Subcutaneous preadipocyte (primary cell): Measurements from ENCODE around the gene MECP2. TPM values are rescaled to one million over a fixed set of nuclear protein-coding genes. Genes with fewer than 3 reads are reported as not detected.

Experiments used
- small RNA-seq: library from RNA; depleted of rRNA; stranded (forward); fragments of <200 nt; gene quantifications from one replicate; pipeline ENCODE3, GENCODE V24; 2012
- total RNA-seq: library from RNA; depleted of rRNA; stranded (reverse); fragments of >200 nt; gene quantifications from 2 replicates; pipeline ENCODE4 v1.2.3, GENCODE V29; 2012

MECP2 gene
- 18.2 and 18.7 TPM in 2 replicates for total RNA-seq

GRCh38 chrX:154097589-154098541, at the start of gene MECP2:
MECP2 (minus strand) TSS chrX:154097717.

DNA sequence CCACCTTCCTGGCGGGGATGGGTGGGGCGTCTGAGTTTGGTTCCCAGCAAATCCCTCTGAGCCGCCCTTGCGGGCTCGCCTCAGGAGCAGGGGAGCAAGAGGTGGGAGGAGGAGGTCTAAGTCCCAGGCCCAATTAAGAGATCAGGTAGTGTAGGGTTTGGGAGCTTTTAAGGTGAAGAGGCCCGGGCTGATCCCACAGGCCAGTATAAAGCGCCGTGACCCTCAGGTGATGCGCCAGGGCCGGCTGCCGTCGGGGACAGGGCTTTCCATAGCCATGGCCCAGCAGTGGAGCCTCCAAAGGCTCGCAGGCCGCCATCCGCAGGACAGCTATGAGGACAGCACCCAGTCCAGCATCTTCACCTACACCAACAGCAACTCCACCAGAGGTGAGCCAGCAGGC, 46.5 kb upstream of the MECP2 start, which contains the start of gene OPN1LW:
Gene OPN1LW (plus strand): TSS at position 234 of the 400 bp plus-strand sequence. CDS start 41 bp downstream, at position 275.

GRCh38 chrX:154019633-154020528, 77.6 kb downstream of the MECP2 start, which contains the start of gene IRAK1:
IRAK1 (minus strand) TSS chrX:154019902; CDS start chrX:154019812, 90 bp downstream.

DNA sequence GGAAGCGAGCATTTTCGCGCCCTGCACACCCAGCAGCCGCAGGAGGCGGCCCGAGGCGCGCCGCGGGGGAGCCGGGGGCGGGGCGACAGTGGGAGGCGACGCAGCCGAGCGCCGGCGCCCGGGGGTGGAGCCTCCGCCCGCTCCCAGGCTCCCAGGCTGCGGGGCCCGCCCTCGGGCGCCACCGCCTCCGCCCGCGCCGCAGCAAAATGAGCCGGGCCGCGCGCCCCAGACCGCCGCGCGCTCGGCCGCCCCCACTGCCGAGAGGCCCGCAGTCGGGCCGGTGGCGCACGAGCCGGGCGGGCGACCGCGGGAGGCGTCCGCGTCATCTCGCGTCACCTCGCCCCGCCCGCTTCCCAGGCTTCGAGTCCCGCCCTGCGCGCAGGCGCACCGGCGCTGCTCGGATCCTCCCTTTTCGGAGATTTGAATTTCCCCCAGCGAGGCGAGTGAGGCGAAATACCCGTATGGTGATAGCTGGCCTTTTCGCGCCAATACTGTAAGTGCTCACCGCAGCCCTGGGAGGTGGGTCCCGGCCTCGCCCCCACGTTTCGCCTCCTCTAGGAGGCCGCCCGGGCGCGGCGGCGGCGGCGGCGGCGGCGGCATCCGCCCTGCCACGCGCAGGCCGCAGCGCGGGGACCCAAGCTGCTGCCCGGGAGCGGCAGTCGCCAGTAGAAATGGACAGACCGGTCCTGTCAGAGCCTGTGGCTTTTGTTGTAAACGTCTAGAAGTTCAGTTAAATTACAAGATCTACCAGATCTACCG, 125.0 kb downstream of the MECP2 start, which contains the start of gene TMEM187:
Gene TMEM187 (plus strand): TSS at position 387 of the 759 bp plus-strand sequence. CDS start 9,309 bp downstream, outside the sequence.

Small RNA genes lying within 50 kb of the gene (small RNA-seq; reads per million reads assigned to genes)
- not detected for gene MIR3202-1

Other genes starting within 250 kb of the MECP2 start
- under 0.01 and 0.39 TPM in 2 replicates for gene L1CAM, start 211.5 kb downstream of the MECP2 start, total RNA-seq
- gene AVPR2, start 193.0 kb downstream of the MECP2 start, total RNA-seq: not detected in 2 replicates
- 0.37 and 0.39 TPM in 2 replicates for gene ARHGAP4, start 171.5 kb downstream of the MECP2 start, total RNA-seq
- gene NAA10, start 162.7 kb downstream of the MECP2 start, total RNA-seq: 70.4 and 74.6 TPM in 2 replicates
- 3.7 TPM in 2 replicates for gene RENBP, start 153.1 kb downstream of the MECP2 start, total RNA-seq
- gene HCFC1, start 125.9 kb downstream of the MECP2 start, total RNA-seq: 26.8 and 40.7 TPM in 2 replicates
- 6.5 and 7.3 TPM in 2 replicates for gene TMEM187, start 125.0 kb downstream of the MECP2 start, total RNA-seq
- 59.2 and 79.8 TPM in 2 replicates for gene IRAK1, start 77.8 kb downstream of the MECP2 start, total RNA-seq
- gene OPN1LW, start 46.5 kb upstream of the MECP2 start, total RNA-seq: not detected in 2 replicates
- not detected in 2 replicates for gene OPN1MW, start 84.9 kb upstream of the MECP2 start, total RNA-seq
- not detected in 2 replicates for gene OPN1MW2, start 122.0 kb upstream of the MECP2 start, total RNA-seq
- gene OPN1MW3, start 159.9 kb upstream of the MECP2 start, total RNA-seq: not detected in 2 replicates
- gene TEX28, start 197.4 kb upstream of the MECP2 start, total RNA-seq: not detected in 2 replicates
- gene TKTL1, start 198.1 kb upstream of the MECP2 start, total RNA-seq: not detected in 2 replicates